NCI-H526 treated with DMSO at 0.1 percent for 48 hours (cell line): ENCODE data around the gene ZNF366.
A peak's percentile ranks its signal among the peaks of the same experiment; 100 is the strongest.

Experiments used
- DNase-seq: peaks from one replicate; lab custom pipeline; 2025; lab: John Stamatoyannopoulos, UW

ZNF366 gene, protein sequence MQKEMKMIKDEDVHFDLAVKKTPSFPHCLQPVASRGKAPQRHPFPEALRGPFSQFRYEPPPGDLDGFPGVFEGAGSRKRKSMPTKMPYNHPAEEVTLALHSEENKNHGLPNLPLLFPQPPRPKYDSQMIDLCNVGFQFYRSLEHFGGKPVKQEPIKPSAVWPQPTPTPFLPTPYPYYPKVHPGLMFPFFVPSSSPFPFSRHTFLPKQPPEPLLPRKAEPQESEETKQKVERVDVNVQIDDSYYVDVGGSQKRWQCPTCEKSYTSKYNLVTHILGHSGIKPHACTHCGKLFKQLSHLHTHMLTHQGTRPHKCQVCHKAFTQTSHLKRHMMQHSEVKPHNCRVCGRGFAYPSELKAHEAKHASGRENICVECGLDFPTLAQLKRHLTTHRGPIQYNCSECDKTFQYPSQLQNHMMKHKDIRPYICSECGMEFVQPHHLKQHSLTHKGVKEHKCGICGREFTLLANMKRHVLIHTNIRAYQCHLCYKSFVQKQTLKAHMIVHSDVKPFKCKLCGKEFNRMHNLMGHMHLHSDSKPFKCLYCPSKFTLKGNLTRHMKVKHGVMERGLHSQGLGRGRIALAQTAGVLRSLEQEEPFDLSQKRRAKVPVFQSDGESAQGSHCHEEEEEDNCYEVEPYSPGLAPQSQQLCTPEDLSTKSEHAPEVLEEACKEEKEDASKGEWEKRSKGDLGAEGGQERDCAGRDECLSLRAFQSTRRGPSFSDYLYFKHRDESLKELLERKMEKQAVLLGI

DNA sequence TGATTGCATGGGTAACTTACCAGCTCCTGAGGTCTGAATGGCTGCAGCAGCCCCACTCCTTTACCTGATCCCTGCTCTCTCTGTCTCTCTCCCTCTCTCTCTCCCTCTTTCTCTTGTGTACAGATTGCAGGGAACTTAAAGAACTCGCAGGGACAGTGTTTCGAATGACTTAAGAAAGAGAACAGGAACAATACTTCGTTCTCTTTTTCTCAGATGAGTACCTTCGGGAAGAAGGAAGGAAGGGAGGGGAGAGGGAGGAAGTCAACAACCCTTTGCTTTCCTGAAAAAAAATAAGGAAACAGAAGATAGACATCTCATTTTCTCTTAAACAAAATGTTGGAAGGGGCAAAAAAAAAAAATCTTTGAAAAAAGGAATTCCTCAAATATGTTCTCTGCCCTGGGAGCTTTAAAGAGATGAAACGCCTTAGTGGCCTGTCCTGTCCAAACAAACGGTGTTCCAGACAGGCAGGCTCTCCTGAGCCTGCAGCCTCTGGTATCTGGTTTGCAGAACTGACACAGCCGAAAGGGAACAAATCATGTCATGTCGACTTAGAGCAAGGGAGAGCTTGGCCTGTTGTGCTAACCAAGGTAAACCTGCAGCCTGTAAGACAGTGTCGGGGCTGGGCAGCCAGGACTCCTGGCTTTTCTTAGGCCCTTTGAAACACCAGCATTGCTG, at the start of gene ZNF366:
Gene ZNF366 (minus strand): TSS at position 180 of the 676 bp plus-strand sequence. CDS start 45,914 bp downstream, outside the sequence.
- no peak for DNase-seq

- peak; percentile 14 for DNase-seq
Measured at GRCh38 chr5:72556351-72557166, 49.3 kb upstream of the ZNF366 start.

GRCh38 chr5:72555871-72556270, 48.7 kb upstream of the ZNF366 start:
- DNase-seq: no peak

GRCh38 chr5:72554897-72555296, 47.7 kb upstream of the ZNF366 start:
- DNase-seq: no peak

- DNase-seq: no peak
Measured at GRCh38 chr5:72552041-72552557, 44.9 kb upstream of the ZNF366 start.

DNA sequence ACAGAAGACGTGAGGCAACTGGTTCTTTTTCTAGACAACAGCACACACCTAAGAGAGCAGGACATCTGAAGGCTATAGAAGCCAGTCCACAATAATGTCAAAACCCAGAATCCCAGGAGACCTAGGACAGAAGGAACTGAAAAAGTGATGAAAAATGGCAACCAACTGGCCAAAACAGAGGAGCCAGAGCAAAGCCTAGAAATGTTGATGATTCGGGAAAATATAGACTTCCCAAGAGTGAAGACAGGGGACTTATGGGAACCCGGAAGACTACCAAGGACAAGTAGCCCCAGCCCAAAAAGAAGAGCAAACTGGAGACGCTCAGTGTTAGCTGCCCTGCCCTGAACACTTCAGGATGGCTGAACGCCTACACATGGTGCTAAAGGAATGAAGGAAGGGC, 43.4 kb upstream of the ZNF366 start:
- no peak for DNase-seq

- no peak for DNase-seq
Measured at GRCh38 chr5:72543811-72544210, 36.6 kb upstream of the ZNF366 start.

- DNase-seq: no peak
Measured at GRCh38 chr5:72543365-72543764, 36.2 kb upstream of the ZNF366 start.

- no peak for DNase-seq
Measured at GRCh38 chr5:72542695-72543094, 35.5 kb upstream of the ZNF366 start.

- no peak for DNase-seq
Measured at GRCh38 chr5:72541501-72542225, 34.5 kb upstream of the ZNF366 start.

DNA sequence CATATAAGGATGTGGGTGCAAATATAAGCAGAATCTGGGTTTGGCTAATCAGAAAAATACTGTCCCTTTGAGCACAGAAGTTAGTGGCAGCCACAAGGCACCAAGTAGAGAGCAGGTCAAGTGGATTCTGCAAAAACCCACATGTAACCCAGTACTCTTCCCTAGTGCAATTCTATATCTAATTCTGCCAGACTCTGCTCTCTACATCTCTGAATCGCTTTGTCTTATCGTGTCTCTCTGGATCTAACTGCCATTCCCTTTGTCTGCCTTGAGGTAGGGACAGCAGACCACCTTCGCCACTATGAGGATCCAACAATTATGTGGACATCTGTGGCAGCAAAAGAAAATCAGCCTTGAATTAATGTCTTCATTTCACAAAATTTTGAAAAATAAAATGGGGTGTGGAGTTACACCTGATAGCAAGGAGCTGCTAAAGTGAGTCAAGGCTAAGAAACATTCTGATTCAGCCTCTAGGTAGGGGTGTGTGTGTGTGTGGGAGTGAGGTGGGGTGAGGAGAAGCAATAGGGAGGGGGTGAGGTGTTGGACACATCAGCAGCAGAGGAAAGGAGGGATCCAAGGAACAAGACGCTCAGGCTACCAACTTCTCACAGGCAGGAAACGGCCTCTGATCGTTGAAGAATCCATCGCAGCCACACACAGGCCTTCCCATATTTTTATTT, 33.7 kb upstream of the ZNF366 start:
- no peak for DNase-seq

DNA sequence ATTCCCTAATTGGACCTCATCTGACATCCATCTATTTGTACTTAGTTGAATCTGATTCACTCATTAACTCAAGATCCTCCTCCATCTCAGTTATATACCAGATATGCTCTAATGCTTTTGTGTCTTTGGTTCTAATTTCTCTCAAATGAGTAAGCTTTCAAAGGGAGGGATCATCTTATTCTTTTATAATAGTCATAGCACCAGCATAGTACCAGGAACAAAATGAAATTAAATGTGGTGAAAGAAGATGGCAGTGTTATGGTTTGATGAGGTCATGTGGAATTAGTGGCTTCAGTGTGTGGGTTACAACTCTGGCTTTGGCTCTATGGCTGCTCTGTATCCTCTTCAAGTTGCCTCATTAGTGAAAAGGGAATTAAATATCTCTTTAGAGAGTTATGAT, 32.5 kb upstream of the ZNF366 start:
- no peak for DNase-seq

DNA sequence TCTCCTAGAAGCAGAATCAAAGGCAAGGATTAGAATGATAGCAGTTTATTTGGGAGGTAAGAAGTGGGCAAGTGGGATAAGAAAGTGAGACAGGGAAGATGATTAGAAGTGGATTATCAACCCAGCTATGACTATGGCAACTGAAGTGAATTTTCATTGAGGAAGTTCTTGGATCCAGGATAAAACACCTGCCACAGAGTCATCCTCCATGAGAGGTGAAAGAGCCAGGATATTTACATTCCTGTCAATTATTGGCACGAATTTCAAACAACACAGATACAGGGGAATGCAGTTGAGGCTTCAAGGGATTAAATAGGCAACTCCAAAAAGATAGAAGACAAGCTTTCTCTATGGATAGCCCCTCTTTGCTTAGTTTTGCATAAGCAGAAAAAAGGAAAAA, 31.8 kb upstream of the ZNF366 start:
- no peak for DNase-seq

- no peak for DNase-seq
Measured at GRCh38 chr5:72537166-72537565, 30.0 kb upstream of the ZNF366 start.

GRCh38 chr5:72531496-72532190, 24.4 kb upstream of the ZNF366 start:
- no peak for DNase-seq

DNA sequence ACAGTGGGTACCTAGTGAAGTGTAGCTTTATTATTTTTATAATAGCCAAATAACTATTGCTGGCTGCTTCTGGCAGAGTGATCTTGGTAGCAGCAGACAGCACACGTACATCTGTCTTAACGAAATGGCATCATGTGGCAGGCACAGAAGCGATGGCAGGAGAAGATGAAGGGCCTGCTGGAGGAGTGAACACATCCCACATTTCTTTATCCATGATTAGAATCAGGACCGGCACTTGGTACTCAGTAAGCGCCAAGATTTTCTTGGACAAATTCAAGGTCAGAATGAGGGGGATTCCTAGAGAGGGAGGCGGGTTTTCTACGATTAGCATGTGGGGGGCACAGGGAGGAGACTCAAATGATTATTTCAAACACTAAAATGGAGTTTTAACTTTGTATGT, 23.0 kb upstream of the ZNF366 start:
- DNase-seq: no peak

DNA sequence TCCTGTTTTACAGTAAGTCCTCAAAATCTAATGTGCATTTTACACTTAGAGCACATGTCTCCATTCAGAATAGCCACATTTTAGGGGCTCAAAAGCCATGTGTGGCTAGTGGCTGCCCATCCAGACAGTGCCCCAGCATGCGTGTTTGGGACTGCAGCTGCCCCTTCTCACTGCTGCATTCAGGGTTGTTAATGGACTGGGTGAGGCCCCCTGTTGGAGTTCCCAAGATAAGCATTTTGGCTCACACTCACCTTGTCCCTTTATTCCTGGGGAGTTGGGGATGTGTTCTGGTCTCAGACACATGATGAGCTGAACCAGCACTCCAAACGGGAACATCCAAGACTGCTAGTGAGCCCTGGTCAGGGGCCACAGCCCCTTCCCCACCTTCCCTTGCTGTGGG, 22.2 kb upstream of the ZNF366 start:
- no peak for DNase-seq

DNA sequence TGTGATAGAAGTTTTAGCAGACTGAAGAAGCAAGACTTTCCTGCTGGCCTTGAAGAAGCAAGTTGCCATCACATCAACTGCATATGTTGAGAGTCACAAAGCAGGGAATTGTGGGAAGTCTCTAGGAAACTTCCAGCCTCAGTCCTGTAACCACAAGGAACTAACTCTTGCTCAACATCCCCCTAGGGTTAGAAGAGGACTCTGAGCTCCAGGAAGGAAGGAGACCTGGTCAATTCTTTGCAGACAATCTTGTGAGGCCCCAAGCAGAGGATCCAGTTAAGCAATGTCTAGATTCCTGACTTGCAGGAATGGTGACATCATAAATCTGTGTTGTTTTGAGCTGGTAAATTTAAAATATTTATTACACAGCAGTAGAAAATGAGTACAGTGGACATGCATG, 18.6 kb upstream of the ZNF366 start:
- no peak for DNase-seq

GRCh38 chr5:72523960-72524582, 16.9 kb upstream of the ZNF366 start:
- peak; percentile 2 for DNase-seq
